ENCODE measurements around the gene SPECC1.
"Not testable (repeated sequence)": the region's sequence is repeated elsewhere in the genome, so short reads cannot be mapped to it uniquely, and the experiment has no call there.

Gene SPECC1

GRCh38 chr17:20010936-20011335 lies 1.8 kb downstream of the SPECC1 start:
- Histone ChIP-seq H2AFZ (ENCODE audit: low read length, unreplicated experiment) (no peak overlapping the region), H3K79me2 (ENCODE audit: control insufficient read depth, insufficient read depth, low read length, unreplicated experiment) (no peaks in the 10 kb centered on the region), H3K4me3 (ENCODE audit: low read depth, low read length) (no peak overlapping the region), H3K4me1 (ENCODE audit: control insufficient read depth, insufficient read depth, low read length, unreplicated experiment) (no peaks in the 10 kb centered on the region), H3K27ac (ENCODE audit: low read depth, low read length) (no peak overlapping the region), H3K36me3 (ENCODE audit: insufficient read depth, low read length) (no peaks in the 10 kb centered on the region), H3K27me3 (ENCODE audit: insufficient read depth, low read length) (peaks cover 20% of the 10 kb centered on the region)

GRCh38 chr17:20012017-20012536 lies 2.9 kb downstream of the SPECC1 start:
- no peaks in the 10 kb centered on the region for H3K36me3 ChIP-seq (ENCODE audit: insufficient read depth, low read length)
- no peaks in the 10 kb centered on the region for H3K79me2 ChIP-seq (ENCODE audit: control insufficient read depth, insufficient read depth, low read length, unreplicated experiment)
- no peaks in the 10 kb centered on the region for H3K4me1 ChIP-seq (ENCODE audit: control insufficient read depth, insufficient read depth, low read length, unreplicated experiment)
- H2AFZ ChIP-seq (ENCODE audit: low read length, unreplicated experiment) = no peak overlapping the region
- H3K27ac ChIP-seq (ENCODE audit: low read depth, low read length) = no peak overlapping the region
- H3K27me3 ChIP-seq (ENCODE audit: insufficient read depth, low read length) = peaks cover 20% of the 10 kb centered on the region
- H3K4me3 ChIP-seq (ENCODE audit: low read depth, low read length) = no peak overlapping the region

GRCh38 chr17:20016475-20016992 lies 7.4 kb downstream of the SPECC1 start:
- not testable (repeated sequence) for H3K4me3 ChIP-seq (ENCODE audit: low read depth, low read length); H3K4me1 ChIP-seq (ENCODE audit: control insufficient read depth, insufficient read depth, low read length, unreplicated experiment); H2AFZ ChIP-seq (ENCODE audit: low read length, unreplicated experiment); H3K79me2 ChIP-seq (ENCODE audit: control insufficient read depth, insufficient read depth, low read length, unreplicated experiment); H3K27me3 ChIP-seq (ENCODE audit: insufficient read depth, low read length); H3K36me3 ChIP-seq (ENCODE audit: insufficient read depth, low read length); H3K27ac ChIP-seq (ENCODE audit: low read depth, low read length)

GRCh38 chr17:20022701-20023100 lies 13.5 kb downstream of the SPECC1 start:
- H3K4me3 ChIP-seq (ENCODE audit: low read depth, low read length) = no peak overlapping the region
- no peaks in the 10 kb centered on the region for H3K79me2 ChIP-seq (ENCODE audit: control insufficient read depth, insufficient read depth, low read length, unreplicated experiment)
- H3K27ac ChIP-seq (ENCODE audit: low read depth, low read length) = no peak overlapping the region
- no peak overlapping the region for H2AFZ ChIP-seq (ENCODE audit: low read length, unreplicated experiment)
- H3K27me3 ChIP-seq (ENCODE audit: insufficient read depth, low read length) = no peaks in the 10 kb centered on the region
- no peaks in the 10 kb centered on the region for H3K36me3 ChIP-seq (ENCODE audit: insufficient read depth, low read length)
- H3K4me1 ChIP-seq (ENCODE audit: control insufficient read depth, insufficient read depth, low read length, unreplicated experiment) = peaks cover 8% of the 10 kb centered on the region

GRCh38 chr17:20026960-20027359 lies 17.8 kb downstream of the SPECC1 start:
- Histone ChIP-seq H3K4me3 (ENCODE audit: low read depth, low read length) (no peak overlapping the region), H3K4me1 (ENCODE audit: control insufficient read depth, insufficient read depth, low read length, unreplicated experiment) (peaks cover 13% of the 10 kb centered on the region), H3K27ac (ENCODE audit: low read depth, low read length) (no peak overlapping the region), H3K36me3 (ENCODE audit: insufficient read depth, low read length) (no peaks in the 10 kb centered on the region), H3K79me2 (ENCODE audit: control insufficient read depth, insufficient read depth, low read length, unreplicated experiment) (no peaks in the 10 kb centered on the region), H3K27me3 (ENCODE audit: insufficient read depth, low read length) (no peaks in the 10 kb centered on the region), H2AFZ (ENCODE audit: low read length, unreplicated experiment) (no peak overlapping the region)

GRCh38 chr17:20028443-20028842 lies 19.3 kb downstream of the SPECC1 start:
- H3K27me3 ChIP-seq (ENCODE audit: insufficient read depth, low read length) = no peaks in the 10 kb centered on the region
- 0 out of 2 replicates have a peak overlapping the region, but pooled peaks have one; percentile 8 for H3K27ac ChIP-seq (ENCODE audit: low read depth, low read length)
- H3K4me3 ChIP-seq (ENCODE audit: low read depth, low read length) = no peak overlapping the region
- H3K79me2 ChIP-seq (ENCODE audit: control insufficient read depth, insufficient read depth, low read length, unreplicated experiment) = no peaks in the 10 kb centered on the region
- no peaks in the 10 kb centered on the region for H3K36me3 ChIP-seq (ENCODE audit: insufficient read depth, low read length)
- no peak overlapping the region for H2AFZ ChIP-seq (ENCODE audit: low read length, unreplicated experiment)
- peaks cover 13% of the 10 kb centered on the region for H3K4me1 ChIP-seq (ENCODE audit: control insufficient read depth, insufficient read depth, low read length, unreplicated experiment)

GRCh38 chr17:20032636-20033035 lies 23.5 kb downstream of the SPECC1 start:
- Histone ChIP-seq H3K4me3 (ENCODE audit: low read depth, low read length) (no peak overlapping the region), H3K27ac (ENCODE audit: low read depth, low read length) (no peak overlapping the region), H3K27me3 (ENCODE audit: insufficient read depth, low read length) (no peaks in the 10 kb centered on the region), H3K79me2 (ENCODE audit: control insufficient read depth, insufficient read depth, low read length, unreplicated experiment) (no peaks in the 10 kb centered on the region), H3K36me3 (ENCODE audit: insufficient read depth, low read length) (no peaks in the 10 kb centered on the region), H2AFZ (ENCODE audit: low read length, unreplicated experiment) (no peak overlapping the region), H3K4me1 (ENCODE audit: control insufficient read depth, insufficient read depth, low read length, unreplicated experiment) (peaks cover 5% of the 10 kb centered on the region)

- H3K4me3 ChIP-seq (ENCODE audit: low read depth, low read length) = no peak overlapping the region
- no peaks in the 10 kb centered on the region for H3K27me3 ChIP-seq (ENCODE audit: insufficient read depth, low read length)
- H3K27ac ChIP-seq (ENCODE audit: low read depth, low read length) = no peak overlapping the region
- H3K36me3 ChIP-seq (ENCODE audit: insufficient read depth, low read length) = no peaks in the 10 kb centered on the region
- no peak overlapping the region for H2AFZ ChIP-seq (ENCODE audit: low read length, unreplicated experiment)
- H3K79me2 ChIP-seq (ENCODE audit: control insufficient read depth, insufficient read depth, low read length, unreplicated experiment) = no peaks in the 10 kb centered on the region
- H3K4me1 ChIP-seq (ENCODE audit: control insufficient read depth, insufficient read depth, low read length, unreplicated experiment) = no peaks in the 10 kb centered on the region
Measured at GRCh38 chr17:20033415-20033814, 24.3 kb downstream of the SPECC1 start.

GRCh38 chr17:20035501-20035900 lies 26.3 kb downstream of the SPECC1 start:
- Histone ChIP-seq H3K4me1 (ENCODE audit: control insufficient read depth, insufficient read depth, low read length, unreplicated experiment) (no peaks in the 10 kb centered on the region), H3K79me2 (ENCODE audit: control insufficient read depth, insufficient read depth, low read length, unreplicated experiment) (no peaks in the 10 kb centered on the region)

GRCh38 chr17:20037286-20037685 lies 28.1 kb downstream of the SPECC1 start:
- H3K4me3 ChIP-seq (ENCODE audit: low read depth, low read length); H3K27me3 ChIP-seq (ENCODE audit: insufficient read depth, low read length); H3K79me2 ChIP-seq (ENCODE audit: control insufficient read depth, insufficient read depth, low read length, unreplicated experiment); H3K36me3 ChIP-seq (ENCODE audit: insufficient read depth, low read length); H3K4me1 ChIP-seq (ENCODE audit: control insufficient read depth, insufficient read depth, low read length, unreplicated experiment); H2AFZ ChIP-seq (ENCODE audit: low read length, unreplicated experiment); H3K27ac ChIP-seq (ENCODE audit: low read depth, low read length): not testable (repeated sequence)

More at GRCh38 chr17:20035501-20035900, 26.3 kb downstream of the SPECC1 start:
- H2AFZ ChIP-seq (ENCODE audit: low read length, unreplicated experiment) = no peak overlapping the region
- H3K27ac ChIP-seq (ENCODE audit: low read depth, low read length) = no peak overlapping the region
- H3K36me3 ChIP-seq (ENCODE audit: insufficient read depth, low read length) = no peaks in the 10 kb centered on the region
- H3K4me3 ChIP-seq (ENCODE audit: low read depth, low read length) = no peak overlapping the region
- H3K27me3 ChIP-seq (ENCODE audit: insufficient read depth, low read length) = no peaks in the 10 kb centered on the region

- no peaks in the 10 kb centered on the region for H3K4me1 ChIP-seq (ENCODE audit: control insufficient read depth, insufficient read depth, low read length, unreplicated experiment)
- no peaks in the 10 kb centered on the region for H3K36me3 ChIP-seq (ENCODE audit: insufficient read depth, low read length)
- H2AFZ ChIP-seq (ENCODE audit: low read length, unreplicated experiment) = no peak overlapping the region
- H3K27me3 ChIP-seq (ENCODE audit: insufficient read depth, low read length) = no peaks in the 10 kb centered on the region
- no peaks in the 10 kb centered on the region for H3K79me2 ChIP-seq (ENCODE audit: control insufficient read depth, insufficient read depth, low read length, unreplicated experiment)
- no peak overlapping the region for H3K4me3 ChIP-seq (ENCODE audit: low read depth, low read length)
- H3K27ac ChIP-seq (ENCODE audit: low read depth, low read length) = no peak overlapping the region
Measured at GRCh38 chr17:20039037-20039436, 29.9 kb downstream of the SPECC1 start.

Measured in ACC112 (cell line).